Hepatocyte (in vitro differentiated cells): Measurements from ENCODE around the gene CPEB1.
"Not testable (repeated sequence)": the region's sequence is repeated elsewhere in the genome, so short reads cannot be mapped to it uniquely, and the experiment has no call there.

ENCODE experiments used
- EZH2 ChIP-seq: fragments of 200-600 bp; sonication (generic); IDR thresholded peaks from 2 replicates; pipeline ENCODE4 v1.6.1; 2016; ENCODE audit warnings: antibody characterized with exemption, mild to moderate bottlenecking, borderline replicate concordance
- EZH2phosphoT487 ChIP-seq: fragments of 200-600 bp; sonication (generic); IDR thresholded peaks from one replicate; pipeline ENCODE4 v1.6.1; 2018; ENCODE audit warnings: antibody characterized with exemption, mild to moderate bottlenecking, low read depth, moderate library complexity; ENCODE audit not compliant: unreplicated experiment, severe bottlenecking
- TF ChIP-seq, protein P1 (sequence below): fragments of 200-600 bp; sonication (generic); IDR thresholded peaks from 2 replicates; pipeline ENCODE4 v1.5.1; 2016; ENCODE audit warnings: antibody characterized with exemption, mild to moderate bottlenecking; ENCODE audit not compliant: poor library complexity

DNA sequence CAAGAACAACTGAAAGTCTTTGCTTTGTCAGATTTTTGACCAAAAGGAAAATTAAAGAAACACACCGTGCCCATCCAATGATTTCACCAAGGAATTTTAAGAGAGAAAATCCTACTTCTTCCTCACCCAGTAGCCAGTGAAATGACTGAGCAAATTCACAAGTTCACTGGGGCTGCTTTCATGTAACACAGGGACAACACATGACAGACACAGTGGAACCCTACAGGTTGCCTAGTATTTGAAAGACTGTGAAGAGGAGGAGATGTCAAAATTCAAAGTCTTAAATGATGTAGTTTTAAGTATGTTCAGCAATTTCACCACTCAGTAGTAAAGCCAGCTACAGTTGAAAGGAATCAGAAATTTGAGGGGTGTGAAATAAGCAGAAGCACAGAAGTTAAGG, 140.1 kb downstream of the CPEB1 start:
- TF ChIP-seq, protein P1, sequence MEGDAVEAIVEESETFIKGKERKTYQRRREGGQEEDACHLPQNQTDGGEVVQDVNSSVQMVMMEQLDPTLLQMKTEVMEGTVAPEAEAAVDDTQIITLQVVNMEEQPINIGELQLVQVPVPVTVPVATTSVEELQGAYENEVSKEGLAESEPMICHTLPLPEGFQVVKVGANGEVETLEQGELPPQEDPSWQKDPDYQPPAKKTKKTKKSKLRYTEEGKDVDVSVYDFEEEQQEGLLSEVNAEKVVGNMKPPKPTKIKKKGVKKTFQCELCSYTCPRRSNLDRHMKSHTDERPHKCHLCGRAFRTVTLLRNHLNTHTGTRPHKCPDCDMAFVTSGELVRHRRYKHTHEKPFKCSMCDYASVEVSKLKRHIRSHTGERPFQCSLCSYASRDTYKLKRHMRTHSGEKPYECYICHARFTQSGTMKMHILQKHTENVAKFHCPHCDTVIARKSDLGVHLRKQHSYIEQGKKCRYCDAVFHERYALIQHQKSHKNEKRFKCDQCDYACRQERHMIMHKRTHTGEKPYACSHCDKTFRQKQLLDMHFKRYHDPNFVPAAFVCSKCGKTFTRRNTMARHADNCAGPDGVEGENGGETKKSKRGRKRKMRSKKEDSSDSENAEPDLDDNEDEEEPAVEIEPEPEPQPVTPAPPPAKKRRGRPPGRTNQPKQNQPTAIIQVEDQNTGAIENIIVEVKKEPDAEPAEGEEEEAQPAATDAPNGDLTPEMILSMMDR: not testable (repeated sequence)
- not testable (repeated sequence) for TF ChIP-seq EZH2, EZH2phosphoT487
